HG03097 (cell line): Measurements from ENCODE around the gene TBC1D24.
"Not testable (repeated sequence)": the region's sequence is repeated elsewhere in the genome, so short reads cannot be mapped to it uniquely, and the experiment has no call there.

Experiments used
- ATAC-seq: cut with Tn5 transposase; IDR thresholded peaks from one replicate; pipeline ENCODE4 v1.9.1; 2021; ENCODE audit not compliant: unreplicated experiment, low FRiP score

Gene TBC1D24

GRCh38 chr16:2554709-2555425 is 79.9 kb downstream of the TBC1D24 start:
- ATAC-seq, result not testable (repeated sequence)
